NT2/D1 (cell line): ENCODE results near the gene ALB.

Experiments used
- DNase-seq: peaks from one replicate; pipeline ENCODE4 v3.0.0-alpha.2; 2011; ENCODE audit warnings: low read depth, low spot score
- H3K27me3 ChIP-seq: 2 replicates; pipeline ENCODE4 v1.6.0; 2011; ENCODE audit warnings: mild to moderate bottlenecking; ENCODE audit not compliant: insufficient read length, insufficient read depth
- H3K36me3 ChIP-seq: 2 replicates; pipeline ENCODE4 v1.6.1; 2011; ENCODE audit warnings: mild to moderate bottlenecking, low read length, mixed read lengths; ENCODE audit not compliant: insufficient read depth, insufficient read length
- H3K4me1 ChIP-seq: 2 replicates; pipeline ENCODE4 v1.5.1; 2011; ENCODE audit not compliant: insufficient read depth, insufficient read length
- H3K4me3 ChIP-seq: 2 replicates; pipeline ENCODE4 v1.5.1; 2011; ENCODE audit warnings: low read depth; ENCODE audit not compliant: insufficient read length
- H3K9ac ChIP-seq: 2 replicates; pipeline ENCODE4 v1.6.0; 2011; ENCODE audit warnings: low read depth; ENCODE audit not compliant: insufficient read length
- H3K9me3 ChIP-seq: 2 replicates; pipeline ENCODE4 v1.5.1; 2011; ENCODE audit warnings: mild to moderate bottlenecking, low read length; ENCODE audit not compliant: insufficient read depth
- SUZ12 ChIP-seq: IDR thresholded peaks from 2 replicates; pipeline ENCODE4 v1.6.1; 2011; ENCODE audit not compliant: insufficient read length, insufficient read depth; ENCODE audit errors: extremely low read depth
- YY1 ChIP-seq: IDR thresholded peaks from 2 replicates; pipeline ENCODE4 v1.6.1; 2011; ENCODE audit not compliant: insufficient read length, insufficient read depth
- ZNF274 ChIP-seq: IDR thresholded peaks from 2 replicates; pipeline ENCODE4 v1.6.1; 2011; ENCODE audit warnings: mild to moderate bottlenecking, low read depth, low read length

ALB gene

DNA sequence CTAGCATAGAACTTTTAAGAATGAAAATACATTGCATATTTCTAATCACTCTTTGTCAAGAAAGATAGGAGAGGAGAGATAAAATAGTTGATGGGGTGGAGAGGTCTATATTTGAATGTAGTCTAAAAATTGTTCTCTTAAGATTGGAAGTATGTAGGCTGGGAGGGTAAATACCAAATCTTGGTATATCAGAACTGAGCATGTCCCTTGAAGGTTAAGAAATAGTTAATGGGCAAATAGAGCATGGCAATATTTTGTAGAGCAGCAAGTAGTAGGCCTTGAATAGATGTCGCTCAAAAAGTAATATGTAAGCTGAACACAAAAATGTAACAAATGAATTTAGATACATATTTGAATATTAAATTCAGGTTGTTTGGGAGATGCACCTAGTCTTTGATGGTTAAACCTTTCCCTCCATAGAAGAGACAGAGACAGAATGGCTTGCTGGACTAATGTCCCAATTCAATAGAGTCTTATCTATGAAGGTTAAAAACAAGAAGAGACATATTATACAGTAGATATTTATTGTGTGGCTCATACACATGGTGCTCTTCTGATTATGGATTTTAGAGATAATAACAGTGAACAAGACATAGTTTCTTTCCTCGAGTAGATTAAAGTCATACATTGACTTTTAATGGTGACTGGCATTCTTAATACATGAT, 12.5 kb downstream of the ALB start:
- no peaks in the 10 kb centered on the region for H3K27me3 ChIP-seq
- H3K4me3 ChIP-seq, result no peak overlapping the region
- no peak for TF ChIP-seq ZNF274
- no peak for TF ChIP-seq YY1
- no peak for TF ChIP-seq SUZ12
- no peaks in the 10 kb centered on the region for H3K4me1 ChIP-seq
- DNase-seq, result no peak
- no peak overlapping the region for H3K9ac ChIP-seq
- no peaks in the 10 kb centered on the region for H3K36me3 ChIP-seq
- no peaks in the 10 kb centered on the region for H3K9me3 ChIP-seq

DNA sequence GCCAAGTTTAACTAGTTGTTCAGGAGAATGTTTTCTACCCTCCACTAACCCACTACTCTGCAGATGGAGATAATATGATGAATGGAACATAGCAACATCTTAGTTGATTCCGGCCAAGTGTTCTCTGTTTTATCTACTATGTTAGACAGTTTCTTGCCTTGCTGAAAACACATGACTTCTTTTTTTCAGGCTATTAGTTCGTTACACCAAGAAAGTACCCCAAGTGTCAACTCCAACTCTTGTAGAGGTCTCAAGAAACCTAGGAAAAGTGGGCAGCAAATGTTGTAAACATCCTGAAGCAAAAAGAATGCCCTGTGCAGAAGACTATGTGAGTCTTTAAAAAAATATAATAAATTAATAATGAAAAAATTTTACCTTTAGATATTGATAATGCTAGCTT, 13.3 kb downstream of the ALB start:
- Histone ChIP-seq H3K27me3 (no peaks in the 10 kb centered on the region), H3K9me3 (no peaks in the 10 kb centered on the region), H3K4me1 (no peaks in the 10 kb centered on the region), H3K36me3 (no peaks in the 10 kb centered on the region), H3K9ac (no peak overlapping the region), H3K4me3 (no peak overlapping the region)
- DNase-seq, result no peak
- TF ChIP-seq YY1 (no peak), ZNF274 (no peak), SUZ12 (no peak)

DNA sequence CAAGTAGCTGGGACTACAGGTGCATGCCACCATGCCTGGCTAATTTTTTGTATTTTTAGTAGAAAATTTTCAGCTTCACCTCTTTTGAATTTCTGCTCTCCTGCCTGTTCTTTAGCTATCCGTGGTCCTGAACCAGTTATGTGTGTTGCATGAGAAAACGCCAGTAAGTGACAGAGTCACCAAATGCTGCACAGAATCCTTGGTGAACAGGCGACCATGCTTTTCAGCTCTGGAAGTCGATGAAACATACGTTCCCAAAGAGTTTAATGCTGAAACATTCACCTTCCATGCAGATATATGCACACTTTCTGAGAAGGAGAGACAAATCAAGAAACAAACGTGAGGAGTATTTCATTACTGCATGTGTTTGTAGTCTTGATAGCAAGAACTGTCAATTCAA, 13.9 kb downstream of the ALB start:
- no peaks in the 10 kb centered on the region for H3K27me3 ChIP-seq
- DNase-seq, result no peak
- H3K4me1 ChIP-seq, result no peaks in the 10 kb centered on the region

DNA sequence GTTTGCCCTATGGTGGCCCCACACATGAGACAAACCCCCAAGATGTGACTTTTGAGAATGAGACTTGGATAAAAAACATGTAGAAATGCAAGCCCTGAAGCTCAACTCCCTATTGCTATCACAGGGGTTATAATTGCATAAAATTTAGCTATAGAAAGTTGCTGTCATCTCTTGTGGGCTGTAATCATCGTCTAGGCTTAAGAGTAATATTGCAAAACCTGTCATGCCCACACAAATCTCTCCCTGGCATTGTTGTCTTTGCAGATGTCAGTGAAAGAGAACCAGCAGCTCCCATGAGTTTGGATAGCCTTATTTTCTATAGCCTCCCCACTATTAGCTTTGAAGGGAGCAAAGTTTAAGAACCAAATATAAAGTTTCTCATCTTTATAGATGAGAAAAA, 14.6 kb downstream of the ALB start:
- TF ChIP-seq SUZ12 (no peak), ZNF274 (no peak), YY1 (no peak)
- DNase-seq, result no peak
- Histone ChIP-seq H3K4me1 (no peaks in the 10 kb centered on the region), H3K27me3 (no peaks in the 10 kb centered on the region), H3K4me3 (no peak overlapping the region), H3K9me3 (no peaks in the 10 kb centered on the region), H3K36me3 (no peaks in the 10 kb centered on the region), H3K9ac (no peak overlapping the region)

More for the DNA sequence above, 13.9 kb downstream of the ALB start:
- Histone ChIP-seq H3K36me3 (no peaks in the 10 kb centered on the region), H3K4me3 (no peak overlapping the region), H3K9me3 (no peaks in the 10 kb centered on the region), H3K9ac (no peak overlapping the region)
- TF ChIP-seq ZNF274 (no peak), YY1 (no peak), SUZ12 (no peak)

DNA sequence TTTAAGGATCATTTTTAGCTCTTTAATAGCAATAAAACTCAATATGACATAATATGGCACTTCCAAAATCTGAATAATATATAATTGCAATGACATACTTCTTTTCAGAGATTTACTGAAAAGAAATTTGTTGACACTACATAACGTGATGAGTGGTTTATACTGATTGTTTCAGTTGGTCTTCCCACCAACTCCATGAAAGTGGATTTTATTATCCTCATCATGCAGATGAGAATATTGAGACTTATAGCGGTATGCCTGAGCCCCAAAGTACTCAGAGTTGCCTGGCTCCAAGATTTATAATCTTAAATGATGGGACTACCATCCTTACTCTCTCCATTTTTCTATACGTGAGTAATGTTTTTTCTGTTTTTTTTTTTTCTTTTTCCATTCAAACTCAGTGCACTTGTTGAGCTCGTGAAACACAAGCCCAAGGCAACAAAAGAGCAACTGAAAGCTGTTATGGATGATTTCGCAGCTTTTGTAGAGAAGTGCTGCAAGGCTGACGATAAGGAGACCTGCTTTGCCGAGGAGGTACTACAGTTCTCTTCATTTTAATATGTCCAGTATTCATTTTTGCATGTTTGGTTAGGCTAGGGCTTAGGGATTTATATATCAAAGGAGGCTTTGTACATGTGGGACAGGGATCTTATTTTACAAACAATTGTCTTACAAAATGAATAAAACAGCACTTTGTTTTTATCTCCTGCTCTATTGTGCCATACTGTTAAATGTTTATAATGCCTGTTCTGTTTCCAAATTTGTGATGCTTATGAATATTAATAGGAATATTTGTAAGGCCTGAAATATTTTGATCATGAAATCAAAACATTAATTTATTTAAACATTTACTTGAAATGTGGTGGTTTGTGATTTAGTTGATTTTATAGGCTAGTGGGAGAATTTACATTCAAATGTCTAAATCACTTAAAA, 15.3 kb downstream of the ALB start:
- no peak for DNase-seq
- H3K9me3 ChIP-seq, result no peaks in the 10 kb centered on the region
- H3K4me1 ChIP-seq, result no peaks in the 10 kb centered on the region
- no peak overlapping the region for H3K4me3 ChIP-seq
- no peaks in the 10 kb centered on the region for H3K36me3 ChIP-seq
- TF ChIP-seq SUZ12 (no peak), ZNF274 (no peak), YY1 (no peak)
- no peak overlapping the region for H3K9ac ChIP-seq
- no peaks in the 10 kb centered on the region for H3K27me3 ChIP-seq

DNA sequence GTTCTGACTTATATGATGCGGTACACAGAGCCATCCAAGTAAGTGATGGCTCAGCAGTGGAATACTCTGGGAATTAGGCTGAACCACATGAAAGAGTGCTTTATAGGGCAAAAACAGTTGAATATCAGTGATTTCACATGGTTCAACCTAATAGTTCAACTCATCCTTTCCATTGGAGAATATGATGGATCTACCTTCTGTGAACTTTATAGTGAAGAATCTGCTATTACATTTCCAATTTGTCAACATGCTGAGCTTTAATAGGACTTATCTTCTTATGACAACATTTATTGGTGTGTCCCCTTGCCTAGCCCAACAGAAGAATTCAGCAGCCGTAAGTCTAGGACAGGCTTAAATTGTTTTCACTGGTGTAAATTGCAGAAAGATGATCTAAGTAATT, 16.5 kb downstream of the ALB start:
- no peak for TF ChIP-seq YY1
- DNase-seq, result no peak

DNA sequence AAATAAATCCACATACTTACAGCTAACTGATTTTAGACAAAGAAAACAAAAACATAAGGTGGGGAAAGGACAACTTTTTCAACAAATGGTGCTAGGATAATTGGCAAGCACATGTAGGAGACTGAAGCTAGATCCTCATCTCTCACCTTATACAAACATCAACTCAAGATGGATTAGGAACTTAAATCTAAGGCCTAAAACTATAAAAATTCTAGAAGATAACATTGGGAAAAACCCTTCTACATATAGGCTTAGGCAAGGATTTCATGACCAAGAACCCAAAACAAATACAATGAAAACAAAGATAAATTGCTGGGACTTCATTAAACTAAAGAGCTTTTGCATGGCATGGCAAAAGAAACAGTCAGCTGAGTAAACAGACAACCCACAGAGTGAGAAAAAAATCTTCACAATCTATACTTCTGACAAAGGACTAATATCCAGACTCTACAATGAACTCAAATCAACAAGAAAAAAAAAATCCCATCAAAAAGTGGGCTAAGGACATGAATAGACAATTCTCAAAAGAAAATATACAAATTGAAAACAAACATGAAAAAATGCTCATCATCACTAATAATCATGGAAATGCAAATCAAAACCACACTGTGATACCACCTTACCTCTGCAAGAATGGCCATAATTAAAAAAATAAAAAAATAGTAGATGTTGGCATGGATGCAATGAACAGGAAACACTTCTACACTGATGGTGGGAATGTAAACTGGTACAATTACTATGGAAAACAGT, 17.8 kb downstream of the ALB start:
- TF ChIP-seq SUZ12, result no peak
- TF ChIP-seq ZNF274, result no peak
- no peak for TF ChIP-seq YY1
- Histone ChIP-seq H3K4me3 (no peak overlapping the region), H3K9ac (no peak overlapping the region), H3K36me3 (no peaks in the 10 kb centered on the region), H3K4me1 (no peaks in the 10 kb centered on the region), H3K27me3 (no peaks in the 10 kb centered on the region), H3K9me3 (no peaks in the 10 kb centered on the region)
- DNase-seq, result no peak

More for the DNA sequence above, 16.5 kb downstream of the ALB start:
- no peaks in the 10 kb centered on the region for H3K27me3 ChIP-seq
- H3K9ac ChIP-seq, result no peak overlapping the region
- no peaks in the 10 kb centered on the region for H3K4me1 ChIP-seq
- no peak overlapping the region for H3K4me3 ChIP-seq
- H3K36me3 ChIP-seq, result no peaks in the 10 kb centered on the region
- no peaks in the 10 kb centered on the region for H3K9me3 ChIP-seq
